Osteoblast (primary cell): ENCODE measurements around the gene C11orf86. TPM values are rescaled to one million over a fixed set of nuclear protein-coding genes. Genes with fewer than 3 reads are reported as not detected.

Experiments used
- DNase-seq: peaks from one replicate; pipeline ENCODE4 v3.0.0; 2011; ENCODE audit warnings: low spot score, mixed read lengths; ENCODE audit not compliant: insufficient read length; ENCODE audit errors: missing footprints
- H2AFZ ChIP-seq: 2 replicates; pipeline ENCODE4 v1.6.0; 2011; ENCODE audit warnings: mild to moderate bottlenecking, low read length
- H3K27ac ChIP-seq: 2 replicates; pipeline ENCODE4 v1.5.1; 2011; ENCODE audit warnings: mild to moderate bottlenecking, low read depth, low read length, moderate library complexity
- H3K27me3 ChIP-seq: 2 replicates; pipeline ENCODE4 v1.6.0; 2012; ENCODE audit warnings: mild to moderate bottlenecking, control low read depth, inconsistent platforms, low read length, moderate library complexity; ENCODE audit not compliant: insufficient read depth
- H3K36me3 ChIP-seq: 2 replicates; pipeline ENCODE4 v1.5.1; 2011; ENCODE audit warnings: mild to moderate bottlenecking, low read length, control low read depth, moderate library complexity; ENCODE audit not compliant: insufficient read depth
- H3K4me1 ChIP-seq: 2 replicates; pipeline ENCODE4 v1.5.1; 2011; ENCODE audit warnings: mild to moderate bottlenecking, low read length, control low read depth, moderate library complexity; ENCODE audit not compliant: insufficient read depth
- H3K4me2 ChIP-seq: 2 replicates; pipeline ENCODE4 v1.6.0; 2011; ENCODE audit warnings: mild to moderate bottlenecking, low read length; ENCODE audit not compliant: insufficient read depth
- H3K4me3 ChIP-seq: fragments of 200-600 bp; sonication (generic); 3 replicates; pipeline ENCODE4 v1.5.1; 2012; ENCODE audit warnings: mild to moderate bottlenecking, low read length, inconsistent platforms; ENCODE audit not compliant: insufficient read depth
- H3K79me2 ChIP-seq: 2 replicates; pipeline ENCODE4 v1.6.0; 2012; ENCODE audit warnings: mild to moderate bottlenecking, low read length, control low read depth, inconsistent platforms; ENCODE audit not compliant: insufficient read depth
- H3K9me3 ChIP-seq: 2 replicates; pipeline ENCODE4 v1.5.1; 2011; ENCODE audit warnings: low read depth, low read length, control low read depth
- H4K20me1 ChIP-seq: 2 replicates; pipeline ENCODE4 v1.6.0; 2012; ENCODE audit warnings: mild to moderate bottlenecking, low read length, control low read depth; ENCODE audit not compliant: insufficient read depth
- CTCF ChIP-seq: IDR thresholded peaks from 2 replicates; pipeline ENCODE4 v1.5.1; 2011; ENCODE audit warnings: mild to moderate bottlenecking, low read depth, low read length, moderate library complexity; ENCODE audit errors: extremely low read depth
- total RNA-seq: library from RNA; depleted of rRNA; stranded (reverse); fragments of >200 nt; gene quantifications from 2 replicates; pipeline ENCODE4 v1.2.3, GENCODE V29; 2012

Gene C11orf86
- total RNA-seq, 1 donor = not detected

DNA sequence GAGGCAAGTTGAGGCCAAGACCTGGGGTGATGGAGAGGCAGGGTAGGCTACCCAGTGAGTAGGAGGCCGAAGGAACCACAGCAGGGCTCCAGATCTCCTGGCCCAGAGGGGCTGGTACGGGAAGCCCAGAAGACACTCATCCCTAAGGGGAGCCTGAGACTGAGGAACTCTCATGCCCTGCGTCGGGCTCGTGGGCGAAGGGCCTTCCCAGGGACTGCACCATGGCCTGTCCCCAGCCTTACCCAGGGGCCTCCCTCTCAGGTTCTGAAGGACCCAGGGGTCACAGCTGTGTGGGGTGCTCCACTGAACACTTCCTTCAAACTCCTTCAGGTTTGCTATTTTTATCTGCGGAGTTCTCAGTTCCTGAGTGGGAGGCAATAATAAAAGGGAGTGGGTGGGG, 32.0 kb downstream of the C11orf86 start:
- Histone ChIP-seq H3K36me3 (no peaks in the 10 kb centered on the region), H4K20me1 (no peaks in the 10 kb centered on the region), H2AFZ (peak overlapping the region; percentile 89), H3K27ac (no peak overlapping the region), H3K4me2 (no peak overlapping the region), H3K9me3 (no peaks in the 10 kb centered on the region), H3K79me2 (no peaks in the 10 kb centered on the region), H3K4me1 (no peaks in the 10 kb centered on the region), H3K27me3 (peaks cover 4% of the 10 kb centered on the region), H3K4me3 (no peak overlapping the region)
- peak; percentile 55 for DNase-seq
- no peak for TF ChIP-seq CTCF

DNA sequence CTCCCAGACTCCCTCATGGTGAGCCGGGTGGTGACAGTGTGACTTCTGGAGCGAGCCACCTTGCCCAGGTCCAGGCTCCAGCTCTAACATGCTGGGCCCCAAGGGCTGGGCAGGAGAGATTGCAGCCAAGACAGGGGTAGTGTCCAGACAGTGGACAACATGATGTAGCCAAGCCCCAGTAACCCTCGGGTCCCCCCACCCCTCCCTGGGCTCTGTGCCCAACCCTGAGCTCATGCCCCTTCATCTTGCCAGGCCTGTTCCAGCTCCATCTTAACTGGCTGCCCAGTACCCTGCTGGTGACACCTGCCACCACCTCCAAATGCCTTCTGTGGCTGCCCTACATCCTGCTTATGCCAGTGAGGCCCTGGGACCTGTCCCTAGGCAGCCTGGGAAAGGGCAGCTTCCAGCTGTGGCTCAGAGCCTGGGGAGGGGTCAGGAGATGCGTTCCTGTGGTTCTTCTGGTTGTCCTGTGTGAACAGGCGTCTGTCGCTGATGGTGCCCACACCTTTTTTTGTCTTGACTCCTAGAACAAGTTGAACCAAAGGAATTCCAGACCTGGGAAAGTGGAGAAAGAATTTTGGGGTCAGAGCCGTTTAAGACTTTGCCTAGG, 35.3 kb downstream of the C11orf86 start:
- TF ChIP-seq CTCF = no peak
- no peaks in the 10 kb centered on the region for H4K20me1 ChIP-seq
- H3K4me1 ChIP-seq = no peaks in the 10 kb centered on the region
- no peak overlapping the region for H3K27ac ChIP-seq
- no peaks in the 10 kb centered on the region for H3K36me3 ChIP-seq
- no peak overlapping the region for H2AFZ ChIP-seq
- no peaks in the 10 kb centered on the region for H3K9me3 ChIP-seq
- no peaks in the 10 kb centered on the region for H3K79me2 ChIP-seq
- H3K4me3 ChIP-seq = no peak overlapping the region
- no peak for DNase-seq
- no peak overlapping the region for H3K4me2 ChIP-seq
- H3K27me3 ChIP-seq = peaks cover 4% of the 10 kb centered on the region

DNA sequence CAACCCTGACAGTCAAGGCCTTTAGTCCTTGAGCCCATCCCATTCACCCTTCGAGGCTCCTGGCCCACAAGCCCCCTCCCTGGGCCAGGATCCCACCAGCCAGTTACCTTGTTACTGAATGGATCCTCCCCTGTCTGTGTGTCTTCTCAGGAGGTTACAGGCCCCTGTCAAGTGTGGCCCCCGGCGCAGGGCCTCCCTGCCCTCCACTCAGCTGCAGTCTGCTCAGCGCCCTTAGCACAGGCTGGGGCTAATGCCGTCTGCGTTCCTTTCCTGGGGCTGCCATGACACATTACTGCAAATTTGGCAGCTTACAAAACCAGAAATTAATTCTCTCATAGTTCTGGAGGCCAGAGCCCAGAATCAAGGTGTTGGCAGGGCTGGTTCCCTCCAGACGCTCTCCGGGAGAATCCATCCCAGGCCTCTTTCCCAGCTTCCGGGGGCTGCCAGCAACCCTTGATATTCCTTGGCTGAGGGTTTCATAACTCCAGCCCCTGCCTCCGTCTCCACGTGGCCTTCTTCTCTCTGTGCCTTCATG, 38.5 kb downstream of the C11orf86 start:
- no peak for TF ChIP-seq CTCF
- no peaks in the 10 kb centered on the region for H4K20me1 ChIP-seq
- H3K27ac ChIP-seq = no peak overlapping the region
- H3K27me3 ChIP-seq = peaks cover 2% of the 10 kb centered on the region
- H3K4me2 ChIP-seq = no peak overlapping the region
- H2AFZ ChIP-seq = no peak overlapping the region
- H3K79me2 ChIP-seq = no peaks in the 10 kb centered on the region
- H3K4me1 ChIP-seq = no peaks in the 10 kb centered on the region
- no peaks in the 10 kb centered on the region for H3K9me3 ChIP-seq
- no peak overlapping the region for H3K4me3 ChIP-seq
- DNase-seq = peak; percentile 35
- no peaks in the 10 kb centered on the region for H3K36me3 ChIP-seq

DNA sequence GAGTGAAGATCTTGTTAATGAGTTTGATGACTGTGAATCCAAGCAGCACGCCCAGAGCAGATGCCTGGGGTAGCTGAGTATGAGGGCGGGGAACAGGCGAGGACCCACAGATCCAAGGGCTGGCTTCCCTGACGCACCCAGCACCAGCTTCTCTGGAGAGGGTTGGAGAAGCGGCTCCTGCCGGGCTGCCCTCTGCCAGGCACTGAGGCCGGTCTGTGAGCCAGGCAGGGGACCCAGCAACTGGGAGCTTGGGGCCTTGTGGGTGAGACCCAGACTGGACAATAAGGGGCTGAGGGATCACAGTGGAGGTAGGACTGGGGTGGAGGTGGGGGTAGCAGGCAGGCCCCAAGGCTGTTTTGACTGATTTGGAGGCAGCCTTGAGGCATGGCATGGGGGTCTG, 39.2 kb downstream of the C11orf86 start:
- Histone ChIP-seq H4K20me1 (no peaks in the 10 kb centered on the region), H3K79me2 (no peaks in the 10 kb centered on the region), H3K4me2 (no peak overlapping the region), H2AFZ (no peak overlapping the region), H3K4me3 (no peak overlapping the region), H3K4me1 (no peaks in the 10 kb centered on the region), H3K36me3 (no peaks in the 10 kb centered on the region), H3K27me3 (no peaks in the 10 kb centered on the region), H3K27ac (no peak overlapping the region), H3K9me3 (no peaks in the 10 kb centered on the region)
- no peak for DNase-seq
- no peak for TF ChIP-seq CTCF
